DOHH2 (cell line): Measurements from ENCODE around the gene LILRB2.
"Not testable (repeated sequence)": the region's sequence is repeated elsewhere in the genome, so short reads cannot be mapped to it uniquely, and the experiment has no call there.

Experiments
- H3F3A ChIP-seq: fragments of 200-600 bp; sonication (generic), shearing (Covaris generic); 2 replicates; pipeline ENCODE4 v1.6.0; 2016; ENCODE audit warnings: antibody characterized with exemption, mild to moderate bottlenecking; ENCODE audit not compliant: control insufficient read depth, insufficient read depth
- H3K27ac ChIP-seq: fragments of 200-600 bp; sonication (generic); 2 replicates; pipeline ENCODE4 v1.5.1; 2014; ENCODE audit warnings: low read depth, mild to moderate bottlenecking, low read length, moderate library complexity
- H3K27me3 ChIP-seq: fragments of 200-600 bp; sonication (generic); 2 replicates; pipeline ENCODE4 v1.6.1; 2014; ENCODE audit warnings: mild to moderate bottlenecking, low read length, mixed read lengths; ENCODE audit not compliant: control insufficient read depth
- H3K36me3 ChIP-seq: fragments of 200-600 bp; sonication (generic); 2 replicates; pipeline ENCODE4 v1.6.1; 2014; ENCODE audit warnings: mild to moderate bottlenecking, low read length, moderate library complexity, mixed read lengths; ENCODE audit not compliant: control insufficient read depth
- H3K4me1 ChIP-seq: fragments of 200-600 bp; sonication (generic); 2 replicates; pipeline ENCODE4 v1.6.1; 2014; ENCODE audit warnings: mild to moderate bottlenecking, low read length, mixed read lengths; ENCODE audit not compliant: control insufficient read depth
- H3K4me2 ChIP-seq: fragments of 200-600 bp; sonication (generic); 2 replicates; pipeline ENCODE4 v1.6.0; 2014; ENCODE audit warnings: mild to moderate bottlenecking, low read length, moderate library complexity
- H3K4me3 ChIP-seq: fragments of 200-600 bp; sonication (generic); 2 replicates; pipeline ENCODE4 v1.5.1; 2014; ENCODE audit warnings: mild to moderate bottlenecking, low read length, mixed read lengths
- H3K79me2 ChIP-seq: fragments of 200-600 bp; sonication (generic); 2 replicates; pipeline ENCODE4 v1.6.1; 2014; ENCODE audit warnings: mild to moderate bottlenecking, low read length, mixed read lengths; ENCODE audit not compliant: control insufficient read depth
- H3K9me2 ChIP-seq: fragments of 200-600 bp; sonication (generic); replicated peaks from 2 replicates; pipeline ENCODE4 v1.6.1; 2014; ENCODE audit warnings: mild to moderate bottlenecking, low read length, mixed read lengths; ENCODE audit not compliant: control insufficient read depth
- H3K9me3 ChIP-seq: fragments of 200-600 bp; sonication (generic); 2 replicates; pipeline ENCODE4 v1.6.1; 2014; ENCODE audit warnings: antibody characterized with exemption, low read length, mixed read lengths; ENCODE audit not compliant: control insufficient read depth, insufficient read depth
- H4K20me1 ChIP-seq: fragments of 200-600 bp; sonication (generic); 2 replicates; pipeline ENCODE4 v1.6.0; 2014; ENCODE audit warnings: low read depth, mild to moderate bottlenecking, antibody characterized with exemption, low read length, moderate library complexity; ENCODE audit not compliant: control insufficient read depth, insufficient read depth
- EZH2phosphoT487 ChIP-seq: fragments of 200-600 bp; sonication (generic); IDR thresholded peaks from 2 replicates; pipeline ENCODE4 v1.6.1; 2017; ENCODE audit warnings: borderline replicate concordance, mild to moderate bottlenecking, antibody characterized with exemption, low read length, moderate library complexity, mixed read lengths
- TF ChIP-seq, protein P1 (sequence below): fragments of 200-600 bp; sonication (generic); IDR thresholded peaks from one replicate; pipeline ENCODE4 v1.5.1; 2014; ENCODE audit warnings: antibody characterized with exemption, mild to moderate bottlenecking, low read depth, low read length; ENCODE audit not compliant: poor library complexity, severe bottlenecking

The LILRB2 gene

DNA sequence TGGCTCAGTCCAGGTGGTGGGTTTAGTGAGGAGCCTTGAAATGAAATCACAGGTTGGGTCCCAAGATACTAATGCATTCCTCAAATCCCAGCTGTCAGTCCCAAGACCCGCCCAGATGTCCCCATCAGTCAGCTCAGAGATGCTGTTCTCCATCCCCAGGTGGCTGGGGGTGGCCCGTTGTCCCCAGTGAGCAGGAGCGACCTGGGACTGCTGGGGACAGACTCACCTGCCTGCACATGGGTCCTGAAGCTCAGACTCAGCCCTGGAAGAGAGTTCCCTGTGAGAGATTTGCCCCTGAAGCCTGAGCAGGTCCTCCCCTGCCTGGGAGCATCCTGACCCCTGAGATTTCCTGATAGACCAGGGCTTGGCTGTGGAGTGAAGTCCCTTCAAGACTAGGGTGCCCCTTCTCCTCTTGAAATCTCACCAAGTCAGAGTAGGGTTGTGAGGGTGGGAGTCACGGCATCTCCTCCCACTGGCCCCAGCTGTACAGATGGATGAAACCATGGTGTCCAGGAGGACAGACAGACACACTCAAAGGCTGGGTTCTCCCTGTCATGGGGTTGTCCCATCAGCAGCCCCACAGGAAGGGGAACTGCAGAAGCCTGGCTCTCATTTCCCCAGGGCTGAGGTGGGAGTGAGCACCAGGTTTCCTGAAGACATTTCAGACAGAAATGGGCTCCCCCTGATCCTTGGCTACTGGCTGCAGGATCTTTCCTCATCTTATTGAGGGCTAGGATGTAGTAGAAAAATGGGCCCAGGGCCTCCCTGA lies 17.6 kb upstream of the LILRB2 start:
- no peak for TF ChIP-seq EZH2phosphoT487
- TF ChIP-seq, protein P1, sequence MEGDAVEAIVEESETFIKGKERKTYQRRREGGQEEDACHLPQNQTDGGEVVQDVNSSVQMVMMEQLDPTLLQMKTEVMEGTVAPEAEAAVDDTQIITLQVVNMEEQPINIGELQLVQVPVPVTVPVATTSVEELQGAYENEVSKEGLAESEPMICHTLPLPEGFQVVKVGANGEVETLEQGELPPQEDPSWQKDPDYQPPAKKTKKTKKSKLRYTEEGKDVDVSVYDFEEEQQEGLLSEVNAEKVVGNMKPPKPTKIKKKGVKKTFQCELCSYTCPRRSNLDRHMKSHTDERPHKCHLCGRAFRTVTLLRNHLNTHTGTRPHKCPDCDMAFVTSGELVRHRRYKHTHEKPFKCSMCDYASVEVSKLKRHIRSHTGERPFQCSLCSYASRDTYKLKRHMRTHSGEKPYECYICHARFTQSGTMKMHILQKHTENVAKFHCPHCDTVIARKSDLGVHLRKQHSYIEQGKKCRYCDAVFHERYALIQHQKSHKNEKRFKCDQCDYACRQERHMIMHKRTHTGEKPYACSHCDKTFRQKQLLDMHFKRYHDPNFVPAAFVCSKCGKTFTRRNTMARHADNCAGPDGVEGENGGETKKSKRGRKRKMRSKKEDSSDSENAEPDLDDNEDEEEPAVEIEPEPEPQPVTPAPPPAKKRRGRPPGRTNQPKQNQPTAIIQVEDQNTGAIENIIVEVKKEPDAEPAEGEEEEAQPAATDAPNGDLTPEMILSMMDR = no peak
- H3K9me2 ChIP-seq = no peaks in the 10 kb centered on the region
- no peak overlapping the region for H3K4me3 ChIP-seq
- peaks cover 12% of the 10 kb centered on the region for H3K9me3 ChIP-seq
- H3K79me2 ChIP-seq = no peaks in the 10 kb centered on the region
- H3K4me2 ChIP-seq = no peak overlapping the region
- H3K27ac ChIP-seq = no peak overlapping the region
- H3K36me3 ChIP-seq = no peaks in the 10 kb centered on the region
- H3K4me1 ChIP-seq = peaks cover 7% of the 10 kb centered on the region
- H3K27me3 ChIP-seq = peaks cover 27% of the 10 kb centered on the region
- no peaks in the 10 kb centered on the region for H3F3A ChIP-seq
- H4K20me1 ChIP-seq = no peaks in the 10 kb centered on the region

DNA sequence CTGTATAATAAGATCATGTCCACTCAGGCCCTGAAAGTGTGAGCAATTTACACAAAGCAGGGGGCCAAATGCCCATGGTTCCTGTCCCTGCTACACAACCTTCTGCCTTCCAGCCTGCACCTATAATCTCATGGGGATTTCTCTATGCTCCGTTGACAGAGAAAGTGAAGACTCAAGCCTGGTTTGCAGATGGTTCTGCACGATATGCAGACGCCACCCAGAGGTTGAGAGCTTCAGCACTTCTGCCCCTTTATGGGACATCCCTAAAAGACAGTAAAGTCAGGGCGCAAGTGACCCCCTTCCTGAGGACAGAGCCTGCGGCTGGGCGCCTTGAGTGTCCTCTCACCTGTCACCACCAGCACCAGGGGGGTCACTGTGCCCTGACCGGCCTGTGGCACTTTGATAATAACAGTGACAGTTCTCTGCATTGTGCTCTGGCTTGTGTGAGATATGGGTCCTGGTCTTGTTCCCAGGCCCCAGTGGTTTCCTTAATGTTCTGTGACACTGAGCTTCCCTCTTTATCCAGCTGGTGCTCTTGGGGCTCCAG lies 16.9 kb upstream of the LILRB2 start:
- H3K4me3 ChIP-seq = no peak overlapping the region
- no peaks in the 10 kb centered on the region for H3F3A ChIP-seq
- no peak overlapping the region for H3K4me2 ChIP-seq
- H3K9me2 ChIP-seq = no peaks in the 10 kb centered on the region
- H3K27ac ChIP-seq = no peak overlapping the region
- H3K9me3 ChIP-seq = peaks cover 13% of the 10 kb centered on the region
- no peaks in the 10 kb centered on the region for H4K20me1 ChIP-seq
- no peaks in the 10 kb centered on the region for H3K36me3 ChIP-seq
- peaks cover 27% of the 10 kb centered on the region for H3K27me3 ChIP-seq
- TF ChIP-seq, protein P1 = peak; percentile 75
- no peak for TF ChIP-seq EZH2phosphoT487
- H3K79me2 ChIP-seq = no peaks in the 10 kb centered on the region
- peaks cover 14% of the 10 kb centered on the region for H3K4me1 ChIP-seq

DNA sequence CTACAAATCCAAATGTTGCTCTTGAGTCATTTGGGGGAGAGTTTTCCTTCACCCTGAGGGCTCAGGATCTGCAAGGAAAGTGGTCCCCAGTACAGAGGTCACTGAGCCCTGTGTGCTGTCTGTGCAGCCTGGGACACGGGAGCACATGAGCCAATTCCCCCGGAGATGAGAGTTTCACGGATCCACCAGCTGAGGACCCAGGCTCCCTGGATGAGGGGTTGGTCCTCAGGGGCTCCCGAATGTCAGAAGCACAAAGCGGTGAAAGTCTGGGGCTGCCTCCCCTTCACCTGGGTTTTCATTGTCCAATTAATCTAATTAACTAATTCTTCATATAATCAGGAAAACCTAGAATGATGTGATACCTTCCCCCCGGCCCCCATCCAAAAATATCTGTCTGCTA lies 13.6 kb upstream of the LILRB2 start:
- H3K4me1 ChIP-seq = peaks cover 44% of the 10 kb centered on the region
- H3K9me3 ChIP-seq = peaks cover 13% of the 10 kb centered on the region
- no peaks in the 10 kb centered on the region for H3K9me2 ChIP-seq
- H3K4me2 ChIP-seq = no peak overlapping the region
- H3K27me3 ChIP-seq = peaks cover 16% of the 10 kb centered on the region
- H3K36me3 ChIP-seq = no peaks in the 10 kb centered on the region
- no peak overlapping the region for H3K27ac ChIP-seq
- H3K4me3 ChIP-seq = no peak overlapping the region
- H3K79me2 ChIP-seq = no peaks in the 10 kb centered on the region
- H3F3A ChIP-seq = peaks cover 9% of the 10 kb centered on the region
- H4K20me1 ChIP-seq = no peaks in the 10 kb centered on the region
- no peak for TF ChIP-seq EZH2phosphoT487
- TF ChIP-seq, protein P1 = no peak

DNA sequence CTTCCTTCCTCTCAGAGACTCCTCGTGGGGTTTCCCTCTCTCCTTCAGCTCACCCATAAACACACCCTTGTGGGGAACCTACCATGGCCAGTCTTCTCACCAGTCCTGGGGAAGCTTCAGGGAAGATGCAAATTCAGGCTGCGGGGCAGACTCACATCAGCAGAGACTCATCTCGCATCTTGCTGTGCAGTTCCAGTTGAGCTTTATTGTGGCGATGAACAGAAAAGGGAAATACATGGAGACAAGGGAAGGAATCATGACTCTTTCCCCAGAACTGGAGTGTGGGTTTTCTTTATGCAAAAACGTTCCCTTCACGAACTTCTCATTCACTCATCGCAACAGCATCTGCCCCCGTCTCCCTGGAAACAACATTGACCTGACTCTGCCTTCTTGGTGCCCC lies 8.2 kb upstream of the LILRB2 start:
- H4K20me1 ChIP-seq, H3K79me2 ChIP-seq, H3K36me3 ChIP-seq, H3K9me2 ChIP-seq, H3K27me3 ChIP-seq, H3K9me3 ChIP-seq: not testable (repeated sequence)
- Histone ChIP-seq H3K4me3 (peak overlapping the region; percentile 44), H3K27ac (peak overlapping the region; percentile 72), H3F3A (peaks cover 30% of the 10 kb centered on the region), H3K4me1 (peaks cover 98% of the 10 kb centered on the region), H3K4me2 (peak overlapping the region; percentile 58)
